Measurements from ENCODE around the gene PICK1.

- TF ChIP-seq DNMT3B (CRISPR knock-in tag; conservative IDR thresholded peaks at IDR 0.05) = no peak
- TF ChIP-seq ATRX (CRISPR knock-in tag; IDR thresholded peaks at IDR 0.05; ENCODE audit: borderline replicate concordance) = no peak
- TF ChIP-seq HBP1 (CRISPR knock-in tag; IDR thresholded peaks at IDR 0.05; ENCODE audit: low read depth) = no peak
- TF ChIP-seq MZF1 (CRISPR knock-in tag; IDR thresholded peaks at IDR 0.05; ENCODE audit: borderline replicate concordance) = no peak
- no peak for TF ChIP-seq ZNF121 (CRISPR knock-in tag; IDR thresholded peaks at IDR 0.05)
- TF ChIP-seq POLR2A (IDR thresholded peaks at IDR 0.05; ENCODE audit: insufficient read depth in 1 of 2, low read depth in 2 of 2, low read length in 2 of 2) = no peak
Observed at GRCh38 chr22:38043151-38044039, 13.8 kb upstream of the PICK1 start.

Data from HepG2 (cell line).